ENCODE results near the gene POLE. TPM values are rescaled to one million over a fixed set of nuclear protein-coding genes. Genes with fewer than 3 reads are reported as not detected.

Gene POLE
- total RNA-seq, 1 donor from 2014 or later = 44.7 TPM

DNA sequence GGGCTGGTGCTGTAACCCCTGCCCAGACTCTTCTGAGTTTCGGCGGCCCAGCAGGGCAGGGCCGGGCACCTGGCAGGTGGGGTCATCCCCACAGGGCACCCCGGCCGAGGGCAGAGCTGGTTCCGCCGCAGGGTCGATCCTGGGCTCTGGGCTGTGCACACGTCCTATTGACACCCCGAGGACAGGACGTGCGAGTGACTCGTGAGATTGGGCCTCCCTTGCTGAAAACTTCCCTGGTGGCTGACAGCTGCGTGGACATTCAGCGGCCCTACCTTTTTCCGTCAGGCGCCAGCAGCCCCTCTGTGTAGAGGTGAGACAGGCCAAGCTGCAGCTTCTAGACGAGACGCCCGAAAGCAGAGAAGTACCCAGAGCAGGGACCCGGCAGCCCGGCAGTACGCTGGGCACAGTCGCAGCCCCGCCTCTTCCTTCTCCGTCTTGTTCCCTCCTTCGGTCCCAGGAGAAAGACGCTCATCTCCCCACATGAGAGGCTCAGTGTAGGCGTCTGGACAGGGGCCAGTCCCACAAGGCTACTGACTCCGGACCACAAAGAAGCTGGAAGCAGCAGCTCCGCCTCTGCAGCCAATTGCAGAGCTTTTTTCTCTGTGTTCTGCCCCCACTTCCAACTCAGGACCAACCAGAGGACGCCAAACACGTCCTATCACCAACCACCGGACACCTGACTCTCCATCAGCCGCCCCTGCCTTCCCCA lies 76.9 kb downstream of the POLE start, which contains the start of gene LRCOL1:
Gene LRCOL1, minus strand, starts transcription at position 532 of the 709 bp plus-strand sequence. CDS start 4,331 bp downstream, outside the sequence.
- H3K36me3 Mint-ChIP-seq (ENCODE audit: low read depth) = no peaks in the 10 kb centered on the region
- DNase-seq (ENCODE audit: low spot score) = no peak
- peaks cover 4% of the 10 kb centered on the region for H3K9me3 Mint-ChIP-seq (ENCODE audit: low read depth)
- H3K27me3 Mint-ChIP-seq (ENCODE audit: low read depth) = peaks cover 41% of the 10 kb centered on the region
- TF ChIP-seq CTCF (IDR thresholded peaks at IDR 0.05) = no peak
- H3K4me3 Mint-ChIP-seq (ENCODE audit: unreplicated experiment) = peak within 1 kb of the TSS; percentile 57
- H3K27ac Mint-ChIP-seq (ENCODE audit: unreplicated experiment) = peak within 1 kb of the TSS; percentile 4
- peaks cover 12% of the 10 kb centered on the region for H3K4me1 Mint-ChIP-seq (ENCODE audit: low read depth)

DNA sequence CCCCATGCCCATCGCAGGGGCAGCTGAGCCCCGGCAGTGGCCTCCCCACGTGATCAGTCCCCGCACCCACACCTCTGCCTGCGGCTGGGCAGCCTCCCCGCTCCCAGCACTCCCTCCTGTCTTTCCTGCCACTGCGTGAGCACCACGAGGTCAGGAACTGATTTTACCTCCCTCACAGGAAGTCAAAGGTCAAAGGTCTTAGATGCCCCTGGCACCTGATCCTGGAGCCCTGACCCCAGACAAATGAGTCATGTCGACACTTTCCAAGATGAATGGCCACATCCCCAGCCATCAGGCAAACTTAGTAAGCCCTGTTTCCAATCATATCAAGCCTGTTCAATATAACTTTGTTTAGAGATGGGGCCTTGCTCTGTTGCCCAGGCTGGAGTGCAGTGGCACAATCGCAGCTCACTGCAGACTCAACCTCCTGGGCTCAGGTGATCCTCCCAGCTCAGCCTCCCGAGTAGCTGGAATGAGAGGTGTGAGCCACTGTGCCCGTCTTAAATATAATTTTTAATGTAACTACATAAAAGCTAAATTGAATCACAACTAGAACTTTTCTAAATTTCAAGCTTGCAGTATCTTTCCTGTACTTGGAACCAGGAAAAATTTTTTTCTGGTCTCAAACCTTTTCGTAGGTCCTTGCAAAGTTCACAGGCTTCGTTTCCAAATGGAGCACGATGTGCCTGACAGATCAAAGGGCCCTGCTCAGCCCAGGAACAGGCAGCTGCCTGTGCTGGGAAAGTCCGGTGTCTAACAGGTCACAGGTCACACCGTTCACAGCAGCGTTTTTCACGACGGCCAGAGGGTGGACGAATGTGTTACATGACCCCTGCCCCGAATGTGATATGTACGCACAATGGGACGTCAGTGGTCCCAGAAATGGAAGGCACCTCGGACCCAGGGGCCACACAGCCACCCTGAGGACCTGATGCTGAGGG lies 78.6 kb downstream of the POLE start:
- Mint-ChIP-seq H3K36me3 (ENCODE audit: low read depth) (no peaks in the 10 kb centered on the region), H3K4me1 (ENCODE audit: low read depth) (peaks cover 9% of the 10 kb centered on the region), H3K27ac (ENCODE audit: unreplicated experiment) (no peak overlapping the region), H3K4me3 (ENCODE audit: unreplicated experiment) (no peak overlapping the region), H3K27me3 (ENCODE audit: low read depth) (peaks cover 41% of the 10 kb centered on the region), H3K9me3 (ENCODE audit: low read depth) (peaks cover 4% of the 10 kb centered on the region)
- DNase-seq (ENCODE audit: low spot score) = no peak
- TF ChIP-seq CTCF (IDR thresholded peaks at IDR 0.05) = no peak

- Mint-ChIP-seq H3K27ac (ENCODE audit: unreplicated experiment) (no peak overlapping the region), H3K4me3 (ENCODE audit: unreplicated experiment) (no peak overlapping the region), H3K36me3 (ENCODE audit: low read depth) (no peaks in the 10 kb centered on the region), H3K4me1 (ENCODE audit: low read depth) (peaks cover 17% of the 10 kb centered on the region), H3K27me3 (ENCODE audit: low read depth) (peaks cover 49% of the 10 kb centered on the region), H3K9me3 (ENCODE audit: low read depth) (peaks cover 4% of the 10 kb centered on the region)
- no peak for TF ChIP-seq CTCF (IDR thresholded peaks at IDR 0.05)
- DNase-seq (ENCODE audit: low spot score) = no peak
Observed at GRCh38 chr12:132606927-132607326, 80.2 kb downstream of the POLE start.

GRCh38 chr12:132606466-132606865 lies 80.7 kb downstream of the POLE start:
- Mint-ChIP-seq H3K4me1 (ENCODE audit: low read depth) (peaks cover 17% of the 10 kb centered on the region), H3K27ac (ENCODE audit: unreplicated experiment) (no peak overlapping the region), H3K9me3 (ENCODE audit: low read depth) (peaks cover 3% of the 10 kb centered on the region), H3K27me3 (ENCODE audit: low read depth) (peaks cover 49% of the 10 kb centered on the region), H3K4me3 (ENCODE audit: unreplicated experiment) (no peak overlapping the region), H3K36me3 (ENCODE audit: low read depth) (no peaks in the 10 kb centered on the region)
- no peak for TF ChIP-seq CTCF (IDR thresholded peaks at IDR 0.05)
- no peak for DNase-seq (ENCODE audit: low spot score)

- Mint-ChIP-seq H3K4me1 (ENCODE audit: low read depth) (peaks cover 17% of the 10 kb centered on the region), H3K27ac (ENCODE audit: unreplicated experiment) (no peak overlapping the region), H3K27me3 (ENCODE audit: low read depth) (peaks cover 46% of the 10 kb centered on the region), H3K36me3 (ENCODE audit: low read depth) (no peaks in the 10 kb centered on the region), H3K9me3 (ENCODE audit: low read depth) (no peaks in the 10 kb centered on the region), H3K4me3 (ENCODE audit: unreplicated experiment) (no peak overlapping the region)
- no peak for TF ChIP-seq CTCF (IDR thresholded peaks at IDR 0.05)
- peak; percentile 77 for DNase-seq (ENCODE audit: low spot score)
Observed at GRCh38 chr12:132605892-132606291, 81.2 kb downstream of the POLE start.

All from chondrocyte (in vitro differentiated cells).